DMS 273 (cell line): Measurements from ENCODE around the gene WDR53.
A peak's percentile ranks its signal among the peaks of the same experiment; 100 is the strongest.
"Not testable (repeated sequence)": the region's sequence is repeated elsewhere in the genome, so short reads cannot be mapped to it uniquely, and the experiment has no call there.

ENCODE experiments used
- DNase-seq: peaks from one replicate; lab custom pipeline; 2025; ENCODE audit not compliant: unreplicated experiment; lab: John Stamatoyannopoulos, UW

Gene WDR53

DNA sequence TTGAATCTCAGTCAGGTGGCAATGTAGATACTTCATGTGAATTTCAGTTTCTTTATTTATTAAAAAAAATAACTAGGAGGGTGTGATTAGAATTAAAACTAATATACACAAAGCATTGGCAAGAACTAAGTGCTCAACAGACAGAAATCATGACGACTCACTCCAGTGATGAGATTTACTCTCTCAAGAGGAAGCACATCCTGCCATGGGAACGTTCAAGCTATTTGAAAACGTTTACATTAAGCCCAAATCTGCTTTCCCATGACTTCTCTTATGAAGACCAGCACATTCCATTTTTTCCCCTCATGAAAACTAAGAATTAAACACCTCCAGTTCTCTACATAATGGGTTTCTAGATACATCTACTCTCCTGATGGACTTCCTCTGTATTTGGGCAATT is 8.5 kb downstream of the WDR53 start:
- DNase-seq, result no peak

DNA sequence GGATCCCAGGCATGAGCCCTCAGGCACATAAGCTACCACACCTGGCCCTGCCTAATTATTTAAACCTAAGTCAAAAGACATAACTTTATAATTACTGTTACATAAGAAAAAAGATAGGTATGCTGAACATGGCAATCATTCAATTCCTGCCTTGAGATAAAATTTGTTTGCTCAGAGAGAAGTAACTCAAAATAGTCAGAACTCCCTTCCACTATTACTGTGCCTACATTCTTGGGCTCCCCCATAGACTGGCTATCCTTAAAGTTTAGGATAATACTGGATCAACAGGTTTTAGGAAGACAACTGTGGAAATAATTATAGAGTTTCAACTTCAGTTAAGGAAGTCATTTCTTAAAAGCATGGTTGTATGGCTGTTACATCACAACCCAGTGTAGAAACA is 9.9 kb downstream of the WDR53 start:
- no peak for DNase-seq

DNA sequence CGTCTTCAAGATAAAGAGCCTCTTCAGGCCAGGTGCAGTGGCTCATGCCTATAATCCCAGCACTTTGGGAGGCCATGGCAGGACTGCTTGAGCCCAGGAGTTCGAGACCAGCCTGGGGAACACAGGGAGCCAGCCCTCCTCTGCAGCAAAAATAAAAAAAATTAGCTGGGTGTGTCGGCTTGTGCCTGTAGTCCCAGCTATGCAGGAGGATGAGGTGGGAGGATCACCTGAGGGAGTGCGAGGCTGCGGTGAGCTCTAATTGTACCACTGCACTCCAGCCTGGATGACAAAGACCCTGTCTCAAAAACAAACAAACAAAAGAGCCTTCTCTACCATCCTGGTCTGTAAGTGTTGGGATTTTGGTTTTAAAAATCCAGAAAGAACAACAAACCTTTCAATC is 11.1 kb downstream of the WDR53 start:
- no peak for DNase-seq

DNA sequence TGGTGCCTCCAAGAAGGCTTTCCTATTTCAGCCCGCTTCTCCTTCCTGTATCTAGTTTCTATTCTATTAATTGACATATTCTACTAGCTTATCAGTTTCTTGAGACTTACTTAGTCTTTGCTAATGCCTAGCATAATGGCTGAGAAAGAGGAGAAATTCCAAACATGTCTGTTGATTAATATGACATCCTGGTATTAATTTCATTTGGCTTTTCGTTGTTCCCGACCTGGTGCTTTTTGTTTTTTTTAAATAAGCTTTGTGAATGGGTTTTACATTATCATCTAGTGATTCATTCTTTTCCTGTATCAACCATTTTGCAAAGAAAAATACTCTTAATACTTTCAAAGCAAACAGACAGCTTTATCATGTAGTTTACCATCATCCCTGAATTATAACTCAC is 13.1 kb downstream of the WDR53 start:
- DNase-seq, result no peak

DNA sequence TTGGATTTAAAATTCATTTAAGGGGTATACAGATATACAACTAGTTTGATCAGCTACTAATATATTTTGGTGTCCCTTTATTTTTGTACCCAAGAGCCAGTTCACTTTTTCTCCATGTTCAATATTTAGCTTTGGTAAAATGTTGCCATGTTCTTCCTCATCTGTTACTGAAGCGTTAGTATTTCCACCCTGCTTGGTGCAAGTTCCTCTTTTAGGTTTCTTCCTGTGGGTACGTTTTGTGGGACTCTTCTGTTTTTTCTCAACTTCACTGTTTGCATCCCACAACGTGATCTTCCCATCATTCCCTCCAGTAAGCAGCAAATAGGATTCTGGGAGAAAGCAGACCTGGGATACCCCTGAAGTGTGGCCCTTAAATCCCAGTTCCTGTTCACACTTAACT is 14.1 kb downstream of the WDR53 start:
- no peak for DNase-seq

DNA sequence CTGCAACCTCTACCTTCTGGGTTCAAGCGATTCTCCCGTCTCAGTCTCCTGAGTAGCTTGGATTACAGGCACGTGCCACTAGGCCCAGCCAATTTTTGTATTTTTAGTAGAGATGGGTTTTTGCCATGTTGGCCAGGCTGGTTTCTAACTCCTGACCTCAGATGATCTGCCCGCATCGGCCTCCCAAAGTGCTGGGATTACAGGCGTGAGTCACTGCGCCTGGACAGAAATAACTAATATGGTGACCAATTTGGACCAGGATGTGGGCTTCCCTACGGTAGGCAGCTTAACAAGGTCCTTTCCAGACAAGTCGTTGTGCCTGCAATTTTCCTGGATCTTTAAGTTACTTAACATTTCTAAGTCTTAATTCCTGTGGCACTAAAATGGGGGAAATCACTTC is 14.8 kb downstream of the WDR53 start:
- no peak for DNase-seq

DNA sequence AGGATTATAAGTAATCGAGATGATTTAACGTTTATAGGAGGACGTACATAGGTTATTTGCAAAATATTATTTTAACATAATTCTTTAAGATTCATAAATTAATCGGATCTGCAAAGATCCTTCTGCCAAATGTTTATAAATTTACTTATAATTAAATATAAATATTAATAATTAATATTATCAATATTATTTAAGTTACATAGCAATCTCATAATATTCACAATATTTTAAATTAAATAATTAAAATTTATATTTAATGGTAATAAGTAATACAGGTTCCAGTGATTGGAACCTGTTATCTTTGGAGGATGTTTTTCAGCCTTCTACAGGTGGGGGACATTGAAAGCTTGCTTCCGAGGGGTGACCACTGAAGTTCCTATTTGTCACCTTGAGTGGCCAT is 16.1 kb downstream of the WDR53 start:
- no peak for DNase-seq

DNA sequence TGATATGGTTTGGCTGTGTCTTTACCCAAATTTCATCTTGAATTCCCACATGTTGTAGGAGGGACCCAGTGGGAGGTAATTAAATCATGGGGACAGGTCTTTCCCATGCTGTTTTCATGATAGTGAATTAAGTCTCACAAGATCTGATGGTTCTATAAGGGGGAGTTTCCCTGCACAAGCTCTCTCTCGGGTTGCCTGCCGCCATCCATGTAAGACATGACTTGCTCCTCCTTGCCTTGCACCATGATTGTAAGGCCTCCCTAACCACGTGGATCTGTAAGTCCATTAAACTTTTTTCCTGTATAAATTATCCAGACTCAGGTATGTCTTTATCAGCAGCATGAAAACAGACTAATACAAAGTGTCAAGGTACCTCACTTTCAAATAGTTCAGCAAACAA is 18.2 kb downstream of the WDR53 start:
- not testable (repeated sequence) for DNase-seq

DNA sequence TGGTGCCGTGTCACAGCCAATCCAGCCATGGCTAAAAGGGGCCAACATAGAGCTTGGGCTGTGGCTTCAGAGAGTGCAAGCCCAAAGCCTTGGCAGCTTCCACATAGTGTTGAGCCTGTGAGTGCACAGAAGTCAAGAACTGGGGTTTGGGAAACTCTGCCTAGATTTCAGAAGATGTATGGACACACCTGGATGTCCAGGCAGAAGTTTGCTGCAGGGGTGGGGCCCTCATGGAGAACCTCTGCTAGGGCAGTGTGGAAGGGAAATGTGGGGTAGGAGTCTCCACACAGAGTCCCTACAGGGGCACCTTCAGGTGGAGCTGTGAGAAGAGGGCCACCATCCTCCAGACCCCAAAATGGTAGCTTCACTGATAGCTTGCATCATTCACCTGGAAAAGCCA is 19.0 kb downstream of the WDR53 start:
- not testable (repeated sequence) for DNase-seq

DNA sequence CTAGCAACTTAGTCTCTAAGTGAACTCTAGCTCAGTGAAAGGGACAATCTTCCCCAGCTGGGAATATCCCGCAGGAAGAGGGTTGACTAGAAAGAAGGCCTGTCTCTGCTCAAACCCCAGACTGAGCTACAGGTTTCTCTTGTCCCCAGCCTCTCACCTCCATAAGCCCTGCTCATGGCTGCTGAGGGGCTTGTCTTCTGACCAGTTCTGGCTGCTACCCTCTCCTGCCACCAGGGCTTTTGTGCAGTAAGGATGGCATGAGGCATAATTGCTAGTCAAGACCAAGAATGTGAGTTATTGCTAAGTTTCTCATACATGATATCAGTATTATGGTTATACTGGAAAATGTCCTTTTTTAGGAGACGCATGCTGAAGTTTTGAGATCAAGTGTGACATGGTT is 21.3 kb downstream of the WDR53 start:
- no peak for DNase-seq

DNA sequence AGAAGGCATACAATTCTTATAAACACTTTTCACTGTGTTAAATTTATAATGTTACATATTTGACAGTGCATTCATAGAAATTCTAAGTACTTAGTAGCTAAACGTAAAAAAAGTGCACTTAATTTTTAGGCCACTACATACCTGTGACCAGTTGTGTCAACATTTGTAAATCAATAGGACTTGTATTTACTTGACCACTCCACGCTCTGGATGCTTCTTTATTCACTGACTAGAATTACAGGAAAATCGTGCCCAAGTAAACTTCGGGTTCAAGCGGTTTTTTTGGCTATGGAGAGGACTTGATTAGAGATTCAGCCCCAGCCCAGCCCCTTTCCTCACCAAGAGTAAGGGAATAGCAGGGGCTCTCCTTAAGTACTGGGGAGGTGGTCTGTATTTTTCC is 21.8 kb downstream of the WDR53 start:
- DNase-seq, result no peak

DNA sequence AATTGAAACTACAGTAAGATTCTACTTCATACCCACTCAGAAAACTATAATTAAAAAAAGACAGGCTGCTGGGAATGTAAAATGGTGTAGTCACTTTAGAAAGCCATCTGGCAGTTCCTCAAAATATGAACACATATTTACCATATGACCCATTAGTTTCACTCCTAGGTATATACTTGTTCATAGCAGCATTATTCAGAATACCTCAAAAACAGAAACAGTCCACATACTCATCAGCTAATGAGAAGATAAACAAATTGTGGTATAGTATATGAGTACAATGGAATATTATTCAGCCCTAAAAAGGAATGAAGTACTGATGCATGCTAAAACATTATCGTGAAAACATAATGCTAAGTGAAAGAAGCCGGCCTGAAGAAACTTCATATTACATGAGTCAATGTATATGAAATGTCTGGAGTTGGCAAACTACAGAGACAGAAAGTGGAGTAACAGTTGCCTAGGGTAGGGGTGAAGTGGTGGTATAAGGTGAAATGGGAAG is 23.8 kb downstream of the WDR53 start:
- DNase-seq, result no peak

DNA sequence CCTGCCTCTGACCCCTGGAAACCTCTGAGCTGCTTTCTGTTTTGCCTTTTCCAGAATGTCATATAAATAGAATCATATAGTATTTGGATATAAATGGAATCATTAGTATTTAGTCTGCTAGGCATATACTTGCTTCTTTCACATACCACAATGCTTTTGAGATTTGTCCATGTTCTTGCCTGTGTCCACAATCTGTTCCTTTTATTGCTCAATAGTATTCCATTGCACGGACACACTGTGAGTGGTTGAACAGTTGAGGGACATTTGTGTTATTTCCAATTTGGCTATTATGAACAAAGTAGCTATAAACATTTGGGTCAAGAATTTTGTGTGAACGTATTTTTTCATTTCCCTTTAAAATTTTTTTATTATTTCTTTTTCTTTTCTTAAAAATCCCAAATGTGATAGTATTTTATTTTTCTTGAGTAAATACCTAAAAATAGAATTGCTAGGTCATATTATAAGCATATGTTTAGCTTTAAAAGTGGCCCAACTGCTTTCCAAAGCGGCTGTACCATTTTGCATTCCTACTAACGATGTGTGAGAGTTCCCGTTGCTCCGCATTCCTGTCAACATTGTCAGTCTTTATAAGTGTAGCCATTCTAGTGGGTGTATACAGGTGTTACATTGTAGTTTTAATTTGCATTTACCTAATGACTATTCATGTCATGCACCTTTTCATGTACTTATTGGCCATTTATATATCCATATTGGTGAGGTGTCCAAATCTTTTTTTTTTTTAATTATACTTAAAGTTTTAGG is 26.5 kb downstream of the WDR53 start:
- no peak for DNase-seq

DNA sequence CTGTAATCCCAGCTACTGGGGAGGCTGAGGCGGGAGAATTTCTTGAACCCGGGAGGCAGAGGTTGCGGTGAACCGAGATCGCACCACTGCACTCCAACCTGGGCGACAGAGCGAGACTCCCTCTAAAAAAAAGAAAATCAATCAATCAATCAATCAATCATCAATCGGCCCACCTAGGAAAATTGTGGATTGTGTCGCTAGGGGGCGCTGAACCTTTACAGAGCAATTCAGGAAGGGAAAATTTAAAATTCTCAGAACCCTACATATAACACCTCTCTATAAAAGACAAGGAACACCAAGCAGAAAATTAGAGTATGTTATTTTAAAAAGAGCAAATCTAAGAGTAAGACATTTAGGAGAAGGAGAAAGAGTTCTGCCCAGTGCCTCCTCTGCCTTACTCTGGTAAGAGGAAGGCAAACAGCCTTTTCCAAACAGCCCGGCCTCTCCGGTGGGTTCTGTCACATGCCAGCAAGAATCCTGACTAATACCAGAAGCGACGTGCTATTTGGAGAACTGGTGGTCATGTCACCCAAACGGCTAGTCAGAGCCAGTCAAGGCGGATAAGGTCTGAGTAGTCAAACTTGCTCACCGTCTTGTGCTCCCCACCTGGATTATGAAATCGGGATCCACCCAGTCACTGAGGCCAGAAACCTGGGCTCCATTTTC is 30.9 kb downstream of the WDR53 start:
- peak; percentile 68 for DNase-seq

DNA sequence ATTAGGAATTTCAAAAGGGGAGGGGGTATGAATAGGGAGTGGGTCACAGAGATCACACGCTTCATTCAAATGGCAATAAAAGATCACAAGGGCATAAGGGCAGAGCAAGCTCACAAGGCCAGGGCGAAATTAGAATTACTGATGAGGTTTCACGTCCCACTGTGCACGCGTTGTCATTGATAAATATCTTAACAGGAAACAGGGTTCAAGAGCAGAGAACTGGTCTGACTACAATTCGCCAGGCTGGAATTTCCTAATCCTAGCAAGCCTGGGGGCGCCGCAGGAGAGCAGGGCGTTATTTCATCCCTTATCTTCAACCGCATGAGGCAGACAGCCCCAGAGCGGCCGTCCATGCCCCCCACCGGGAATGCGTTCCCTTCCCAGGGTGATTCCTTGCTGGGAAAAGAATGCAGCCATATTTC is 35.1 kb downstream of the WDR53 start:
- no peak for DNase-seq

DNA sequence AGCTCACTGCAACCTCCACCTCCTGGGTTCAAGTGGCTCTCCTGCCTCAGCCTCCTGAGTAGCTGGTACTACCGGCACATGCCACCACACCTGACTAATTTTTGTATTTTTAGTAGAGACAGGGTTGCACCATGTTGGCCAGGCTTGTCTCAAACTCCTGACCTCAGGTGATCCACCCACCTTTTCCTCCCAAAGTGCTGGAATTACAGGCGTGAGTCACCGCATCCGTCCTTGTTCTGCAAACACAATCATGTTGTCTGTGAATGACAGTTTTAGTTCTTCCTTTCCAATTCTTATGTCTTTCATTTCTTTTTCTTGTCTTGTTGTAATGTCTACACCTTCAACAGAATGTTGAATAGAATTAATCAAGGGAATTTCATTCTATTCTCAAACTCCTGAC is 36.9 kb downstream of the WDR53 start:
- no peak for DNase-seq

DNA sequence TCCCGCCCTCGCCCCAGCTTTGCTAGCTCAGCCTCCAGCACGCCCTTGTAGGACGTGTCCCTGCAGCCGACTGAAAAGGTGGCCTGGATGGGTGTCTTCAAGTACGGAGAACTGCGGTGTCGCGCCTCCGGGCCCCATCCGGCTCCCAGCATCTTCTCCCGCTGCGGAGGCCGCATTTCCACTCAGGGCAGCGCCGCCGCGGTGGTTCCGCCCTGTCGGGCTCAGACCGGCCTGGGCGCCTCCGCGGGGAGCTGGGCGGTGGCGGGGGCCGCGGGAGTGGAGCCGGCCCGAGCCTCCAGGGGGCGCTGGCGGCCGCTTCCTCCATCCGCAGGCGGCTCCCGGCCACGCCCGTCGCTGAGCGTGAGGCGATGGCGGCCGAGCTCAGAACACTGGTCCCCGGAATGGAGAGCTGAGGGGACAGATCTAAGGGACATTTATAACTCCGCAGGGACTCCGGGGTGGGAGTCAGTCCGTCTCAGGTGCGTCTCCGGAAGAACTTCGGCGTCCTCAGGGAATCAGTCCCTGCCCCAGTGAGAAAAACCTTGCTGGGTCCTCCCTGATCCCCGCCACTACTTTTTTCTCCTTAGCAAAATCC is 39.6 kb downstream of the WDR53 start:
- peak; percentile 97 for DNase-seq

DNA sequence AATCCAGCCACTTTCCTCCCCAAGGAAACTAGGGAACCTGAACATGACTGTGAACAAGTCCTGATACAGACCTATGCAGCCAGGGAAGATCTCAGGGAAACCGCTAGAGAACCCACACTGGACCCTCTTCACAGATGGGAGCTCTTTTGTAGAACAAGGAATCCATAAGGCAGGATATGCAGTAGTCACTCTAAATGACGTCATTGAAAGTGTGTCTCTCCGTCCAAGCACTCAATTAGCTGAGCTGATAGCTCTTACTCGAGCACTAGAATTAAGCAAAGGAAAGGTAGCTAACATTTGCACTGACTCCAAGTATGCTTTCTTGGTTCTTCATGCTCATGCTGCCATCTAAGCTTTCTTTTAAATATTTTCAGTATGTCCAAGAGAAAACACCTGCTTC is 43.2 kb downstream of the WDR53 start:
- DNase-seq, result no peak

DNA sequence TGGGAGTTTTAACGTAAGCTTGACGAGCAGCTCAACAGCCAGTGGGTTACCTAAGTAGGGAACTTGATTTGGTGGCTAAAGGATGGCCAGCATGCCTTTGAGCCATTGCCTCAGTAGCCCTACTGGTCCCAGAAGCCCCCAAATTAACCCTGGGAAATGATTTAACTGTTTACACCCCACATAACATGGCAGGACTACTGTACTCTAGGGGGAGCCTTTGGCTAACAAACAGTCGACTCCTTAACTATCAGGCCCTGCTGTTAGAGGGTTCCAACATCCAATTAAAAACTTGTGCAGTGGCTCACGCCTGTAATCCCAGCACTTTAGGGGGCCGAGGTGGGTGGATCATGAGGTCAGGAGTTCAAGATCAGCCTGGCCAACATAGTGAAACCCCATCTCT is 43.8 kb downstream of the WDR53 start:
- DNase-seq, result peak; percentile 50

DNA sequence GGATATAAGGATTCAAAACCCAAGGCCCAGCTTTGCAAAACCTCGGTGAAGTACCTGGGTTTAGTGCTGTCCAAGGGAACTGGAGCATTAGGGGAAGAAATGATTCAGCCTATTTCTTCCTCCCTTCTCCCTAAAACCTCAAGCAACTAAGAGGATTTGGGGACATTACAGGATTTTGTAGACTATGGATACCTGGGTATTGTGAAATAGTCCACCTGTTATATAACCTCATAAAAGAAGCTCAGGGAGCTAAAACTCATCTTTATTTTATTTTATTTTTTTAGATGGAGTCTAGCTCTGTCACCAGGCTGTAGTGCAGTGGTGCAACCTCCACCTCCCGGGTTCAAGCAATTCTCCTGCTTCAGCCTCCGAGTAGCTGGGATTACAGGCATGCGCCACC is 44.5 kb downstream of the WDR53 start:
- no peak for DNase-seq

DNA sequence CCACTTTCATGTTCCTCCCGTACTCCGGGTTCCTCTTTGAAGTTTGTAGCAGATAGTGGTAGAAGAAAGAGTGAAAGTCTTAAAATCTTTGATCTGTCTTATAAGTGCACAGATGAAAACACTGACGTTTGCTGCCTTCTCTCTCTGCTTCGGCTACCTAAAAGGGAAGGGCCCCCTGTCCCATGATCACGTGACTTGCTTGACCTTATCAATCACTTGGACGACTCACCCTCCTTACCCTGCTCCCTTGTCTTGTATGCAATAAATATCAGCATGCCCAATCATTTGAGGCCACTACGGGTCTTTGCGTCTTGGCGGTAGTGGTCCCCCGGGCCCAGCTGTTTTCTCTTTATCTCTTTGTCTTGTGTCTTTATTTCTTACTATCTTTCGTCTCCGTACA is 47.1 kb downstream of the WDR53 start:
- DNase-seq, result not testable (repeated sequence)

DNA sequence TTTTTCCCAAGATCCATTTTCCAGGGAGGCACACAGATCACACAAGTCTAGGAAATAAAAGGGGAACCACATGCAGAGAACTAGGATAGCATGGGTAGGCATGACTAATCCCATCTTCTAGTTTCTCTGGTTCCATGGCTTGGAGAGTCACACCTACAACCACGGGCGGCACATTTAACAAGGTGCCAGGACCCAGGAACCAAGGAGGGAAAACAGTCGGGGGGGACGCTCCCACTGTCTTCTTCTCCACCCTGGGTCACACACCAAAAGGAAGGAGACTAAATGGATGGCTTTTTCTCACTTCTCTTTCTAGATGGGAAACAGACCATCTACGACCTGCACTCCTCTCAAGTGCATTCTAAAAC is 48.7 kb downstream of the WDR53 start:
- DNase-seq, result peak; percentile 50
